Measurements from ENCODE around the gene THAP12.
"Not testable (repeated sequence)": the region's sequence is repeated elsewhere in the genome, so short reads cannot be mapped to it uniquely, and the experiment has no call there.

The THAP12 gene

DNA sequence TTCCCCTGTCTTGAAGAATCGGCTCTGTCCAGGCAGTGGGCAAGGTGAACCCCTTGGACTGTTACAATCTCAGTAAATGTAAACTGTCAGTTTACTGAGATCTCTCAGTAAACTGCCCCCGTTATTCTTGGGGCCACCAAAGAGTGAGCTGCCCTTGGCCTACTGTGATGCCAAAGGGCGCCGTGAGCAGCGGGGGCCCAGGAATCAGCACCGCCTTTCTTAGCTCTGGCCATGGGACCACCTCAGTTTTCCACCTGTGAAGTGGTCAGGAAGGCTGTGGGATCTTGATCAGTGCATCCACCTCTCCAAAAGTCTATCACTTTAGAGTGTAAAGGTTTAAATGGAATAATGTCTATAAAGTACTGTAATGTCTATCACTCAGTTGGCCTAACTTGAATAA is 57.1 kb downstream of the THAP12 start:
- no peak for DNase-seq

DNA sequence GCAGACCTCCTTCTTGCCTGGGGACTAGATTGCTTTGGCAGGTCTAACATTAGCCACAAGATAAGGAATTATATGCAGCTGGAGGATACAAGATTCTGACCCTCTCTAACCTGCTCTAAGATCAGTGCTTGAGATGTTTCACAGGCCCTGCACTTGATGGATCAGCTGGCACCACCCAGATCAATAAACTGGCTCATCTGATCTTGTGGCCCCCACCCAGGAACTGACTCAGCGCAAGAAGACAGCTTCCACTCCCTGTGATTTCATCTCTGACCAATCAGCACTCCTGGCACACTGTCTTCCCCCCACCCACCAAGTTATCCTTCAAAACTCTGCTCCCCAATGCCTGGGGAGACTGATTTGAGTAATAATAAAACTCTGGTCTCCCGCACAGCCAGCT is 57.6 kb downstream of the THAP12 start:
- not testable (repeated sequence) for DNase-seq

DNA sequence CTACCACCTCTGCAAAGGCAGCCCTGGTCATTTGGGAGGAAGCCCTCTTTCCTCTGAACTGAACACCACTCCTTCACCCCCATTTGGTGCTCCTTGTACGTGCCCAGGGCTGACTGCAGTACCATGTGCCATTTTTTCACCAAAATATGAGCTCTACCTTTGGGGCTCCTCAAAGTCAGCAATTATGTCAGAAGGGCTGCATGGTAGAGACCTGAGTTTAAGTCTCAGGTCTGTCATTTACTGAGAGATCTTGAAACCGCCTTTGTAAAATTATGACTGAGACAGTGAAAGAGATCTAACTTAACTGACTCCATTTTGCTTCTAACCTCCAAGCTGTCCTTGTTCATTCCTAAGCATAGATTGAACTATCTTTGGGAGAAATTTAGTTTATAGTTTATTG is 58.0 kb downstream of the THAP12 start:
- DNase-seq = no peak

DNA sequence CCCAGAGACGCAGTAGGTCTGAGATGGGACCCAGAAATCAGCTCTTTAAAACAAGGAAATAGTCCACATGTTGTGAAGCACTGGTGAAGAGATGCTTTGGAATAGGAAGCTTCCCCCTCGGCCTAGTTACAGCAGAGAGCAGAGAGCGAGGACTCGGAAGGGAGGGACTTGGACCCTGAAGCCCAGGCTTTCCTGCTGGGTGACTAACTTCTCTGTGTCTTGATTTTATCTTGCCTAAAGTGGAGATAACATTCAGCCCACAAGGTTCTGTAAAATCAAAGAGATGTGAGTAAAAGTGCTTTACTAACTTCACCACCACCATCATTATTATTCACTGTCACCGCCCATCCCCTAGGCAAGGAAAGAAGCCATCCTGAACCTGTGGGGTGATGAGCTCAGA is 58.4 kb downstream of the THAP12 start:
- no peak for DNase-seq

DNA sequence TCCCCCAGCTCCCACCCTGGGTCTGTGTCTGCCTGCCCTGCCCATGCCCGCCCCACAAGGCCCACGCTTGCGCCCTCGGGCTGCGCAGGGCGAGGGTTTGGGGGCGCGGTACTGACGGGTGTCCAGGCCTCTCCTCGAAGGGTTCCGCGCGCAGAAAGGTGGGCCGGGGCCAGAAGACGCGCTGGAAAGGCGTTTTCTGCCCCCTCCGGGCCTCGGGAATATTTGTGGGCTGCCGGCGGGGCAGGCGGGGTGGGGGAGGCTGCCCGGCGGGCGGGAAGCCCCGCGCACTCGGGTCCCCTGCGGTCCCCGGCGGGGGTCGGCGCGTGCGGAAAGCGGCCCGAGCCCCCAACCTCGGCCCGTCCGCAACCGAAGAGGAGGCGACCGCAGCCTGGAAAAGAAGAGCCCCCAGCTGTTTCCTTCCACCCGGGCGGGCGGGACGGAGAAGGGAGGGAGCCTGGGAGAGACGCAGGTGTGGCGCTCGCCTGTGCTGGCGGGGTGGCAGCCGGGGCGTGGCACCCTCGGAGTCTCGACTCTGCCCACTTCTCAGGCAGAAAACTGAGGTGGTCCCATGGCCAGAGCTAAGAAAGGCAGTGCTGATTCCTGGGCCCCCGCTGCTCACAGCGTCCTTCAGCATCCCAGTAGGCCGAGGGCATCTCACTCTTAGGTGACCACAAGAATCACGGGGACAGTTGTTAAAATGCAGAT is 59.0 kb downstream of the THAP12 start:
- DNase-seq = no peak

DNA sequence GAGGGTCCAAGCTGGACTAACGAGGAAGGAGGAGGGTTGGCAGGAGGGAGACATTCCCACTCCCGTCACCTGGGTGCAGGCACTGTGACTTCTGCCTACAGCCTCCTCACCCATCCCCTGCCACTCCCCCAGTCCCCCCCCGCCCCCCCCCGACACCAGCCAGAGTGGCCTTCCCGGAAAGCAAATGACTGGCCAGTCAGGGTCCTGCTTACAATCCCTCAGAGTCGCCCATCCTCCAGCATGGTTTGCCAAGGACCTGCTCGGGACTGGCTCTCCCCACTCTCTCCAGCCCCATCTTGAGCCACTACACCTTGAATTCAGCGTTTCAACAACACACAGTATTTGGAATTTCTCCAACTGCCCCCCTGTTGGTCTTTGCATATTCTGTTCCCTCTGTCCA is 59.6 kb downstream of the THAP12 start:
- DNase-seq = no peak

DNA sequence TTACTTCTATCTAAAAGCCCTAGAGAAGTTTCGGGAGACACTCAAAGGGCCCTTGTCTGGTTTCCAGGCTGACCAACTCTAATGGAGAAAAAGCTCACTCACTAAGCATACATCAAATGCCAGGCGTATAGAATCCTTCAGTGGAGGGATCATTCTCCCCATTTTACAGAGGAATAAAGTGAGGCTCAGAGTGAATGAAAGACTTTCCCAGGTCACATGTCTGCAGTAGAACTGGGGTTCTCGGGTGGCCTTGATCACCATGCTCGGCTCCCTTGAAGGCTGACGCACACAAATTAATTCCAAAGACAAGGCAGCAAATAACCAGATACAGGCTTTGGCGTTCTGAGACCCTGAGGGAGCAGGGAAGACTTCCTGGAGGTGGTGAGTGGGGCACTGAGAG is 60.0 kb downstream of the THAP12 start:
- DNase-seq = no peak

DNA sequence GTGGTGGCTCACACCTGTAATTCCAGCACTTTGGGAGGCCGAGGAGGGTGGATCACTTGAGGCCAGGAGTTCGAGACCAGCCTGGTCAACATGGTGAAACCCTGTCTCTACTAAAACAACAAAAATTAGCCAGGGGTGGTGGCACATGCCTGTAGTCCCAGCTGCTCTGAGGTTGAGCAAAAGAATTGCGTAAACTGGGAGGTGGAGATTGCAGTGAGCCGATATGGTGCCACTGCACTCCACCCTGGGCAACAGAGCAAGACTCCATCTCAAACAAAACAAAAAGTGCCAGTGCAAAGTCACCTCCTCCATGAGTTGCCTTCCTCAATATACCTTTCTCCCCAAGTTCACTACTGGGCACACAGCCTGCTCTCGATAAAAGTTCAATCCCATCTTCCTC is 61.1 kb downstream of the THAP12 start:
- not testable (repeated sequence) for DNase-seq

DNA sequence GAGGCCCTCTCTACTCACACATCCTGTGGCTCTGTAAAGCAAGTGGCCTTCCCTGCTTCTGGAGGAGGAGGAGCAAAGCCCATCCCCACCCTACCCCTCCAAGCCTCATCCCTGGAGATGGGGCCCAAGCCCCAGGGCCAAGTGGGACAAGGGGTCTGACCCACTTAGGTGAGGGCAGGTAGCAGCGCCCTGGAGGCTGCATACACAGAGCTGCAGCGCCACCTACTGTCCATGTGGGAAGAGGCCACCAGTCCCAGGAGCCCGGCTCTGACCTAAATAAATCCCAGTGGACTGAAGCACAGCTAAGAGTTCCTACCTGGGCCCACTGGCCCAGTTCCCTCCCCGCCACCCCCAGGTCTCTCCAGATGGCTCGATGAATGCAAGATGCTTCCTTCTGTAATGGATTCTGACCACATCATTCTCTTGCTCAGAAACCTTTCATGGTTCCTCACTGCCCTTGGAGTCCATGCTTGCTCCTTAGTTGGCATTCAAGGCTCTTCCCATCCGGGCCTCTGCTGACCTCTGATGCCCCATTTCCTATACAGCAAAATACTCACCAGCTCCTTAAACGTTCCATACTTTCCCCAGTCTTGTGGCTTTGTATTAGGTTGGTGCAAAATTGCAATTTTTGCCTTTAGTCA is 62.1 kb downstream of the THAP12 start:
- DNase-seq = no peak

DNA sequence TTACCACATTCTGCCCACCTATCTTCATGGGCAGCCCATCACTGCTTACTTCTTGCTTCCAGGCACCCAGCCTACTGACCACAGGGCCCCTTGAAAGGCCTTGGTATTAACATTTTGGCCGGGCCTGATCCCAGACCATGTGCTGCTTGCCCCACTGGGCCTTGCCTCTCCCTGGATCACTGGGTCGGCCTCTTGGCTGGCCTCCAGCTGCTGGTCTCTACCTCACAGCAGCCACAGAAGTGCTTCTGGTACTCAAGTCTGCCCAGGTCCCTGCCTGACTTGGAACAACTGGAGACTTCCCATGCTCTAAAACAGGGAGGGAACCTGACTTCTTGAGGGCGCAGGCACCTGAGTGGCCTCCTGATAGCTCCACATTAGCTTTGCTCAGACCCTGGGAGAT is 63.6 kb downstream of the THAP12 start:
- no peak for DNase-seq

DNA sequence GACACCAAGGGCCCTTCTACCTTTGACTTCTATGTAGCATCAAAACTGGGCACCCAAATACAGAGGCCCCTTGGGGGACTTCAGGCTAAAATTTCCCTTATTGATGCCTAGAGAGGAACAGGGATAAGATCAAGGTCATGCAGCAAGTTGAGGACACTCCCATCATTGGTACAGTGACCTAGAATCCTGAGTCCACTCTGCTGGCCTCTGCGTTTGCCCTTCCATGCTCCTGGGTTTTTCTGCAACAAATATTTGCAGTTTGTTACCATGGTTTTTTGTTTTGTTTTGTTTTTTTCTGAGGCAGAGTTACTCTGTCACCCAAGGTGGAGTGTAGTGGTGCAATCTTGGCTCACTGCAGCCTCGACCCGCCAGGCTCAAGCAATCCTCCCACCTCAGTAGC is 64.2 kb downstream of the THAP12 start:
- DNase-seq = no peak

DNA sequence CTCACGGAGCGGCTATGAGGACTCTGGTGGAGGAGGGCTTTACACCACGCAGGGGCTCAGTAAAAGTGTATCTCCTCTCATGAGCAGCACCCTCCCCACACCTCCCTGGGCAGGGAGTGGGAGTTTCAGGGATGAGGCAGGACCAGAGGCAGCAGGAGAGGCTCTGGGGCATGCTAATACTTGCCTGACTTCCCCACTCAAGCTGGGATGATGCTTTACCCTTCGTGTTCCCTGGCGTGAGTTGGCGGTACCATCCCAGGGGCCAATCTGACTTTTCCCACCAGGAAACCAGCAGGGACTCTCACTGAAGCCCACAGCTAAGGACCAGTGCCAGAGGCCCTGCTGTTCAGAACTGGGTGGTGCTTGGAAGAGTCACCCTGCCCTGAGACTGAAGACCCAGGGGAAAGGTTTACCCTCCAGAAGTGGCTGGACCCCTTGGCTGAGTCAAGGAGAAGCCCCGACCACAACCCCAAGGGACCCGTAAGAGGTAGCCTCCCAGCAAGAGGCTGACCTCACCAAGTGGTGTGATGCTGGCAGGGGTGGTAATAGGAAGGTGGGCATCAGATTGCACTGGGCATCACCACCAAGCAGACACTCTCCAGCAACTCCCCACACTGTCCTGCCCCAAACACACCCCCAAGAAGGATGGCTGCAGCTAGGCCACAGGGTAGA is 65.6 kb downstream of the THAP12 start:
- no peak for DNase-seq

DNA sequence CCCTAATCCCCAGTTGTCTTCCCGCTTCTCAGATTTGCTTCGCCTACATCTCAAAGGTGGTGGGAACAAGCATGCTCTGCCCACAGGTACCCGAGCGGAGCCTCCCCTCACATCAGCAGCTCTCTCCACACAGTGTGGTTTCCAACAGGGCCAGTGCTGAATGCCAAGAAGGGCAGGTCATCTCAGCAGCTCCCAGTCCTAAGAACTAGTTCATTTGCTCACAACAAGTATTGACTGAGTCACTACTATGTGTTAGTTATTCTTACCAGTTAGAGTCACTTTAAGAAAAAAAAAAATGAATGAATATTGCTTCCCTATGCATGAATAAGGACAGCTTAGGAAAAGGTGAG is 66.2 kb downstream of the THAP12 start:
- no peak for DNase-seq

DNA sequence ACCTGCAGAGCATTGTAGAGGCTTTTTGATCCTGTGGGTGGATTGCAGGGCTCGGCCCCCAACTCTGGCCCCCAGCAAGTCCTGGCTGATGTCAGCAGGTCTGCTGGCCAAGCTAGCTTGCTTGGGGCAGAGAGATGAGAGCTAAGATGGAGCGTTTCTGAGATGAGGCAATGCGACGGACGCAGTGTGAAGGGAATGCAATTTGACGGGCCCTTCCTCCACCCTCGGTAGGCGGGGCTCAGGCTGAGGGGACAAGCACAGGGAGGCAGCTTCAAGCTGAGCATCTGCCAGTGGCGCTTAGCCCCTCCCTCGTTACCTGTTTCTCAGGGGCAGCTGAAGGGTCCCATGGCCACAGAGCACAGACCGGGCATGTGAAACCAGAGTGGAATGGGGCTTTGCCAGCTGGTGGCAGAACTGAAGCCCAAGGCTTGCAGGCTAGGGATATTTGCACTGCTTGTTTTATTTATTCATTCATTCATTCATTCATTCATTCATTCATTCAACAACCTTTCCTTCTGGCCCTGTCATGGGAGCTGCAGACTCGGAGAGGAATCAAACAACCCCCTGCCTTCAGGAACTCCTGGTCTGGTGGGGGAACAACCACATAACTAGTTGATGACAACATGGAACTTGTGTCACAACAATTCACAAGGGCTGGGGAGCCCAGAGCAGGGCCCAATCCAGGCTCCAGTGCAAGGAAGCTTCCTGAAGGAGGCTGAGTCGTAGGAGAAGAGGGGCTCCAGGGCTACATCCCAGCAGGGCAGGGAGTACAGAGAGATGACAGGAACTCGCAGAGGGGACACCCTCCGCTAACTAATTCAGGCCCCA is 66.8 kb downstream of the THAP12 start:
- DNase-seq = no peak

DNA sequence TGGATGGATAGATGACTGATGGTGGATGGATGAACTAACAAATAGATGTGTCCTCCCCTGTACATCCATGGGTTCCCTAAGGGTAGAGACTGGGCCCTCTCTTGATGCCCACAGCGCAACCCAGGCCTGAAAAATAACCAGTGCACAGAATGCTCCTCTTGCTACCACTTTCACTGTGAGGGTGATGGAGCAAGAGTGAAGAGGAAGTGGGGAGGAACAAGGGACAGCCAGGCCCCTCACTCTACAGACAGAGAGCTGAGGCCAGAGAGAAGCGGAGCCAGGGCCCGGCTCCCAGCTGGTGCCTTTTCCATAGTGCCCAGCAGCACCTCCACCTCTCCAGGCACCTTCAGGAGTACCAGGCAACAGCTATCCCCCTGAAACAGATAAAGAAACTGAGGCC is 67.7 kb downstream of the THAP12 start:
- no peak for DNase-seq

DNA sequence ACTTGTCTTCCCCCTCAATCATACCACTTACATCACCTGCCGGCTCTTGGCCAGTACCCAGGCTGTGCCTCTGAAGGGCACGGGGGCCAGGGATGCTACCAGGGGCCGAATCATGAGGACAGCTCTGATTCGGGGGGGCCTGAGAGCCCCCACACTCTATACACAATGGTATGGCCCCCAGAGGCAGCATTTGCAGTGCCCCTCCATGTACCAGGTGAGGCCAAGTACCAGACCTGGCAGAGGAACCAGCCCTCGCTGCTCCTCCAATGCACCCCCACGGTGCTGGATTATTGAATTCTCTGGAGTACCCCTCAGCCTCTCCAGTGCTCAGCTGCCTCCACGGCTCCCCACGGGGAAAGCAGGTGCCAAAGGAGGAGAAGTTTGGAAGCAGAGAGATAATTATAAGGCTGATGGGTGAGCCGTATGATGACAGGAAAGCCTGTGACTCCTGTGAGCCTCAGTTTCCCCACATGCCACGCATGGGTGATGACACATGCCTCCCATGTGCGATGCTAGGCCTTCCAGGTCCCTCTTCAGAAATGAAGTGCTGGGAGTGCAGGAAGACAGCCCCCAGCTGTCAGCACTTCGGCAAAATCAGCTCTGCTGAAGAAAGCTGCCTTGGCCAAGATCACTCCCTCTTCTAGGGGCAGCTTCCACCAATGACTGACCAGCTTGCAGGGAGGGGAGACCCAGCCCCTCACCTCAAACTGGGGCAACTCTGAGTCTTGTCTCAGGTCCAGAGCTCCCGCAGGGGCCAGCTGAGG is 69.9 kb downstream of the THAP12 start:
- no peak for DNase-seq

DNA sequence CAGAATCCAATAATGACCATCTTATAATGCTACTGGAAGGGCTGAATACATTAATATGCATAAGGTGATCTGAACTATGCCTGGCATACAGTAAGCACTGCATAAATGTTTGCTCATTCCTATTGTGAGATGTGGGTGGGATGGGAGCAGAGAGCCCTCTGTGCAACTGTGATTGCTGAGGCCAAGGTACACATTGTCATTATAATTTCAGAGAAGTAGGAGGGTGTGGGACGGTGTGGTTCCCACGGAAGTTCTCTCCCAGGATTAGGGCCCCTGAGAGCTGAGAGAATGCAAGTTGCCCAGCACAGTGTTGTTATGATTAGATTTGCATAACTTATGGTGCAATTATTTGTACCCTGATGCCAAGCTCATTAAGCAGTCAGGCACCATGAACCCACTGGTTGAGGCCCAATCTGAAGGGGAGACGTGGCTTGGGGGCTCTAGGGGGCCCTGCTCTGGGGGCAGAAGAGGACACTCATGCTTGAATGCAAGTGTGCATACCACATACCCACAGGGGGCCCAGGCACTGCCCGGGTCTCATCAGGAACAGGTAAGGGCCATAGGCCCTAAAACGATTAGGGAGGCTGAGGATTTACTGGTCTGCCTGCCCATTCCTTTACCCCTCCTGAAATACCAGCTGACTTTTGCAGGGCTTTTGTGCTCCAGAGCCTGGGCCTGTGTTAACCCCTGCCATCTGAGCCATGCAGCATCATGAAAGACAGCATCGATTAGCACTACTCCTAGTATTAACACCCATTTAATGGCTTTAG is 72.8 kb downstream of the THAP12 start:
- no peak for DNase-seq

DNA sequence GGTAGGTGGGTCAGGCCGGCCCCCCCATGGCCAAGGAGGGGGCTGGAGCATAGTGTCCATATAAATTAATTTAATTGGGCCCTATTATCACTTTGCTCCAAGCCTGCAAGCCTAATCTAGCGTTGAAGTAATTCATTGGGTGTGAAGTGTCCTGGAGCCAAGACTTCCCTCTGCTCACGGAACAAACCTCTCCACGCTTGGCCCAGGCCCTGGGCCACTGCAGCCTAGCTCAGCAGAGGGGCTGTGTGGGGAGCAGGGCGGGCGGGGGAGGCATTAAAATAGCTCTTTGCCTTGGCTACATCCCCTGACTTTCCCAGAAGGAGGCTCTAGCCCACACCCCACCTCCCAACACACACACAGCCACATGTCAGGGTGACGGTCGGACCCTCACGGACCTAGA is 73.5 kb downstream of the THAP12 start:
- DNase-seq = no peak

DNA sequence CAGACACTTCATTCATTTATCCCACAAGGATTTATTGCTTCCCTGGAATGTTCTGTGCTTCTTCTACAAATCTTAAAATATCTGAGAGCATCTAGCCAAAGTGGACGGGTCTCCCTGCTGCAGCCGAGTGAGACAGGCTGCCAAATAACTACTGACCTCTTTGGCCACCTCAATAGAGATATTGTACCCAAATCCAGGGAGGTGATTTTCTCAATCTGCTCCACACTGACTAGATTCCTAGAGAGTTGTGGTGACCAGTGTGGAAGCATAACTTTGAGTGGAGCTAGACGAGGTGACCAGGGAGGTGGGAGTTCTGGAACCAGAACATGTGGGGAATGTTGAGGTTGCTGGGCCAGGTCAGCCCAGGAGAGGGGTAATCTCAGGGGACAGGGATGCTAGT is 77.5 kb downstream of the THAP12 start:
- DNase-seq = no peak

DNA sequence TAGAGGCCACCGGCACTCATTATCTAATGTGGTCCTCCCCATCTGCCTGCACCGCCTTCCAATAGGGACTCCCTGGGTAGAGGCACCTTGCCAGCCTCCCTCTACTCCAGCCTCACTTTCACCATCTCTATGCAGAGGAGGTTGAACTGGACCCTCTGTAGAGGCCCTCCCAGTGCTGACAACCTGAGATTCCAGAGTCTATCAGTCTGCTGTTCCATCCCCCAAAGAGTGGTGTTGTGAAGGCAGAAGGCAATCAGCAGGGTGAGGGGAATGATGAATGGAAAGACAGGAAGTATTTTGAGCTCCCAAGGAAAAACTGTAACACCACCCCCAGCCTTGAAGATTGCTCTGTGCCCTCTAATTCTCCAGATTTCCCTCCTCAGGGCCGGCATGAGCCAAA is 77.9 kb downstream of the THAP12 start:
- DNase-seq = no peak
